Ovary (tissue), 3 donors: ENCODE data around the gene HSPA12A.
A peak's percentile ranks its signal among the peaks of the same experiment; 100 is the strongest.

Experiments
- CTCF ChIP-seq, 3 donors: fragments of 450-650 bp in 2 of 3; fragments of 200-600 bp in 1 of 3; IDR thresholded peaks; one replicate each; pipeline versions ENCODE4 v1.5.1 to v1.8.0; 2016 to 2022; ENCODE audit warnings: antibody characterized with exemption in 3 of 3, mild to moderate bottlenecking in 1 of 3
- POLR2A ChIP-seq: fragments of 450-650 bp; IDR thresholded peaks from one replicate; pipeline ENCODE4 v1.6.1; 2017; ENCODE audit warnings: antibody characterized with exemption, mild to moderate bottlenecking, moderate library complexity
- donor health status: DM: no; HTN: no; CAD: no.

- TF ChIP-seq POLR2A = no peak
- peak; percentile 94 to 96 (median 96) for TF ChIP-seq CTCF (IDR thresholded peaks at IDR 0.05)
Measured at GRCh38 chr10:116787893-116788665, 45.7 kb upstream of the HSPA12A start.
